Measurements from ENCODE around the gene XRCC6. TPM values are rescaled to one million over a fixed set of nuclear protein-coding genes. Genes with fewer than 3 reads are reported as not detected.

Gene XRCC6
- total and polyA plus RNA-seq, 2 of the 13 experiments (the other 11 are each of a cell fraction or from before 2014, with no cell fraction given) = 124 to 625 TPM

- TF ChIP-seq ZNF331 (CRISPR knock-in tag; IDR thresholded peaks at IDR 0.05) (peak; percentile 74; the same call in 1 of the 2 replicates), IRF9 (CRISPR knock-in tag; IDR thresholded peaks at IDR 0.05; ENCODE audit: borderline replicate concordance) (peak; percentile 65; the same call in 1 of the 2 replicates), ZNF782 (CRISPR knock-in tag; IDR thresholded peaks at IDR 0.05; ENCODE audit: borderline replicate concordance) (no peak; the same call in 1 of the 2 replicates), LCORL (IDR thresholded peaks at IDR 0.05) (no peak), LCORL (CRISPR knock-in tag; IDR thresholded peaks at IDR 0.05) (peak; percentile 69; the same call in 1 of the 2 replicates), SP1 (IDR thresholded peaks at IDR 0.05) (no peak), SP1 (CRISPR knock-in tag; IDR thresholded peaks at IDR 0.05) (peak; percentile 42; the same call in 1 of the 2 replicates), REPIN1 (CRISPR knock-in tag; IDR thresholded peaks at IDR 0.05; ENCODE audit: borderline replicate concordance, low read depth) (peak; percentile 74), ZNF367 (CRISPR knock-in tag; IDR thresholded peaks at IDR 0.05; ENCODE audit: borderline replicate concordance) (no peak), ZNF263 (CRISPR knock-in tag; IDR thresholded peaks at IDR 0.05) (peak; percentile 88), ZSCAN12 (CRISPR knock-in tag; IDR thresholded peaks at IDR 0.05) (no peak), FLYWCH1 (CRISPR knock-in tag; IDR thresholded peaks at IDR 0.05) (no peak), KDM5A (IDR thresholded peaks at IDR 0.05; ENCODE audit: borderline replicate concordance, low read length) (no peak), NR2F6 (IDR thresholded peaks at IDR 0.05) (no peak), NR2F6 (CRISPR knock-in tag; IDR thresholded peaks at IDR 0.05) (peak; percentile 54; the same call in 1 of the 2 replicates), KAT8 (CRISPR knock-in tag; IDR thresholded peaks at IDR 0.05) (peak; percentile 48; the same call in 1 of the 2 replicates), MED13 (CRISPR knock-in tag; IDR thresholded peaks at IDR 0.05) (no peak), SETDB1 (CRISPR knock-in tag; IDR thresholded peaks at IDR 0.05; ENCODE audit: borderline replicate concordance) (no peak), SALL2 (CRISPR knock-in tag; IDR thresholded peaks at IDR 0.05) (peak; percentile 64; the same call in 1 of the 2 replicates)
- TF ChIP-seq, protein P1, sequence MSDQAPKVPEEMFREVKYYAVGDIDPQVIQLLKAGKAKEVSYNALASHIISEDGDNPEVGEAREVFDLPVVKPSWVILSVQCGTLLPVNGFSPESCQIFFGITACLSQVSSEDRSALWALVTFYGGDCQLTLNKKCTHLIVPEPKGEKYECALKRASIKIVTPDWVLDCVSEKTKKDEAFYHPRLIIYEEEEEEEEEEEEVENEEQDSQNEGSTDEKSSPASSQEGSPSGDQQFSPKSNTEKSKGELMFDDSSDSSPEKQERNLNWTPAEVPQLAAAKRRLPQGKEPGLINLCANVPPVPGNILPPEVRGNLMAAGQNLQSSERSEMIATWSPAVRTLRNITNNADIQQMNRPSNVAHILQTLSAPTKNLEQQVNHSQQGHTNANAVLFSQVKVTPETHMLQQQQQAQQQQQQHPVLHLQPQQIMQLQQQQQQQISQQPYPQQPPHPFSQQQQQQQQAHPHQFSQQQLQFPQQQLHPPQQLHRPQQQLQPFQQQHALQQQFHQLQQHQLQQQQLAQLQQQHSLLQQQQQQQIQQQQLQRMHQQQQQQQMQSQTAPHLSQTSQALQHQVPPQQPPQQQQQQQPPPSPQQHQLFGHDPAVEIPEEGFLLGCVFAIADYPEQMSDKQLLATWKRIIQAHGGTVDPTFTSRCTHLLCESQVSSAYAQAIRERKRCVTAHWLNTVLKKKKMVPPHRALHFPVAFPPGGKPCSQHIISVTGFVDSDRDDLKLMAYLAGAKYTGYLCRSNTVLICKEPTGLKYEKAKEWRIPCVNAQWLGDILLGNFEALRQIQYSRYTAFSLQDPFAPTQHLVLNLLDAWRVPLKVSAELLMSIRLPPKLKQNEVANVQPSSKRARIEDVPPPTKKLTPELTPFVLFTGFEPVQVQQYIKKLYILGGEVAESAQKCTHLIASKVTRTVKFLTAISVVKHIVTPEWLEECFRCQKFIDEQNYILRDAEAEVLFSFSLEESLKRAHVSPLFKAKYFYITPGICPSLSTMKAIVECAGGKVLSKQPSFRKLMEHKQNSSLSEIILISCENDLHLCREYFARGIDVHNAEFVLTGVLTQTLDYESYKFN (CRISPR knock-in tag; conservative IDR thresholded peaks at IDR 0.05) = peak; percentile 28; the same call in 1 of the 2 replicates
- TF ChIP-seq, protein P2, sequence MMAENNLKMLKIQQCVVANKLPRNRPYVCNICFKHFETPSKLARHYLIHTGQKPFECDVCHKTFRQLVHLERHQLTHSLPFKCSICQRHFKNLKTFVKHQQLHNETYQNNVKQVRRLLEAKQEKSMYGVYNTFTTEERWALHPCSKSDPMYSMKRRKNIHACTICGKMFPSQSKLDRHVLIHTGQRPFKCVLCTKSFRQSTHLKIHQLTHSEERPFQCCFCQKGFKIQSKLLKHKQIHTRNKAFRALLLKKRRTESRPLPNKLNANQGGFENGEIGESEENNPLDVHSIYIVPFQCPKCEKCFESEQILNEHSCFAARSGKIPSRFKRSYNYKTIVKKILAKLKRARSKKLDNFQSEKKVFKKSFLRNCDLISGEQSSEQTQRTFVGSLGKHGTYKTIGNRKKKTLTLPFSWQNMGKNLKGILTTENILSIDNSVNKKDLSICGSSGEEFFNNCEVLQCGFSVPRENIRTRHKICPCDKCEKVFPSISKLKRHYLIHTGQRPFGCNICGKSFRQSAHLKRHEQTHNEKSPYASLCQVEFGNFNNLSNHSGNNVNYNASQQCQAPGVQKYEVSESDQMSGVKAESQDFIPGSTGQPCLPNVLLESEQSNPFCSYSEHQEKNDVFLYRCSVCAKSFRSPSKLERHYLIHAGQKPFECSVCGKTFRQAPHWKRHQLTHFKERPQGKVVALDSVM (CRISPR knock-in tag; IDR thresholded peaks at IDR 0.05) = peak; percentile 27; the same call in 1 of the 2 replicates
- TF ChIP-seq, protein P3, sequence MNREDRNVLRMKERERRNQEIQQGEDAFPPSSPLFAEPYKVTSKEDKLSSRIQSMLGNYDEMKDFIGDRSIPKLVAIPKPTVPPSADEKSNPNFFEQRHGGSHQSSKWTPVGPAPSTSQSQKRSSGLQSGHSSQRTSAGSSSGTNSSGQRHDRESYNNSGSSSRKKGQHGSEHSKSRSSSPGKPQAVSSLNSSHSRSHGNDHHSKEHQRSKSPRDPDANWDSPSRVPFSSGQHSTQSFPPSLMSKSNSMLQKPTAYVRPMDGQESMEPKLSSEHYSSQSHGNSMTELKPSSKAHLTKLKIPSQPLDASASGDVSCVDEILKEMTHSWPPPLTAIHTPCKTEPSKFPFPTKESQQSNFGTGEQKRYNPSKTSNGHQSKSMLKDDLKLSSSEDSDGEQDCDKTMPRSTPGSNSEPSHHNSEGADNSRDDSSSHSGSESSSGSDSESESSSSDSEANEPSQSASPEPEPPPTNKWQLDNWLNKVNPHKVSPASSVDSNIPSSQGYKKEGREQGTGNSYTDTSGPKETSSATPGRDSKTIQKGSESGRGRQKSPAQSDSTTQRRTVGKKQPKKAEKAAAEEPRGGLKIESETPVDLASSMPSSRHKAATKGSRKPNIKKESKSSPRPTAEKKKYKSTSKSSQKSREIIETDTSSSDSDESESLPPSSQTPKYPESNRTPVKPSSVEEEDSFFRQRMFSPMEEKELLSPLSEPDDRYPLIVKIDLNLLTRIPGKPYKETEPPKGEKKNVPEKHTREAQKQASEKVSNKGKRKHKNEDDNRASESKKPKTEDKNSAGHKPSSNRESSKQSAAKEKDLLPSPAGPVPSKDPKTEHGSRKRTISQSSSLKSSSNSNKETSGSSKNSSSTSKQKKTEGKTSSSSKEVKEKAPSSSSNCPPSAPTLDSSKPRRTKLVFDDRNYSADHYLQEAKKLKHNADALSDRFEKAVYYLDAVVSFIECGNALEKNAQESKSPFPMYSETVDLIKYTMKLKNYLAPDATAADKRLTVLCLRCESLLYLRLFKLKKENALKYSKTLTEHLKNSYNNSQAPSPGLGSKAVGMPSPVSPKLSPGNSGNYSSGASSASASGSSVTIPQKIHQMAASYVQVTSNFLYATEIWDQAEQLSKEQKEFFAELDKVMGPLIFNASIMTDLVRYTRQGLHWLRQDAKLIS (CRISPR knock-in tag; IDR thresholded peaks at IDR 0.05) = 0 out of 2 replicates have a peak, but pooled peaks have one; percentile 45
Measured at GRCh38 chr22:41576877-41577276, 44.2 kb upstream of the XRCC6 start (continued).
